Adipose tissue (tissue), 3 donors: ENCODE measurements around the gene FRMD4A. TPM values are rescaled to one million over a fixed set of nuclear protein-coding genes. Genes with fewer than 3 reads are reported as not detected.
"Not testable (repeated sequence)": the region's sequence is repeated elsewhere in the genome, so short reads cannot be mapped to it uniquely, and the experiment has no call there.

Source experiments
- H3K27ac ChIP-seq: one replicate; pipeline ENCODE4 v1.5.1; 2013; ENCODE audit warnings: low read depth, low read length
- WGBS, 3 donors: extraction: QIAGEN DNeasy Blood & Tissue Kit; methylation state at CpG; one replicate each; pipeline ENCODE4 v1.1.7; 2013; 5-methylcytosine and 5-hydroxymethylcytosine counted together
- polyA plus RNA-seq, 3 donors: library from polyadenylated mRNA; stranded (reverse); fragments of 200-250 nt; gene quantifications; one replicate each; pipeline ENCODE4 v1.2.3, GENCODE V29; 2013
- donor health status: healthy with polysubstance abuse.
- donor health status: Bipolar disorder and iron deficiency.
- donor health status: healthy.

The FRMD4A gene
- polyA plus RNA-seq, 3 donors: 16.6 to 83.5 (median 22.2) TPM

DNA sequence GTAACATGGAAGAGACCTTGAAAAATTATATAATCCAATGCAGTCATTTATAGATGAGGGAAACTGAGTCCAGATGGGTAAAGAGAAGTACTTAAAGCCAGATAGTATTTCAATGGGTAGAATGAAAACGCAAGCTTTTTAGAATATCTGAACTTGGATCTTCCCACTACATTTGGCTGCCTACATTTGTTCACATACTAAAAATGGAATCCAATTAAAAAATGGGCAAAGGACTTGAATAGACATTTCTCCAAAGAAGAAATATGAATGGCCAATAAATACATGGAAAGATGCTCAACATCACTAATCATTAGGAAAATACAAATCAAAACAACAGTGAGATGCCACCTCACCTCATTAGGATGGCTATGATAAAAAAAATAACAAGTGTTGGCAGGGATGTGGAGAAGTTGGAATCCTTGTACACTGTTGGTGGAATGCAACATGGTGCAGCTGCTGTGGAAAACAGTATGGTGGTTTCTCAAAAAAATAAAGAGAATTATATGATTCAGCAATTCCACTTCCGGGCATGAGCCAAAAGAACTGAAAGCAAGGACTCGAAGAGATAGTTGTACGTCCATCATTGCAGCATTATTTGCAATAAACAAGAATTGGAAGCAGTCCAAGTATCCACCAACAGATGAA is 188.0 kb downstream of the FRMD4A start:
- WGBS, 3 donors: 76 to 91% (median 78%) methylated on average over 4 of the region's 4 CpGs

DNA sequence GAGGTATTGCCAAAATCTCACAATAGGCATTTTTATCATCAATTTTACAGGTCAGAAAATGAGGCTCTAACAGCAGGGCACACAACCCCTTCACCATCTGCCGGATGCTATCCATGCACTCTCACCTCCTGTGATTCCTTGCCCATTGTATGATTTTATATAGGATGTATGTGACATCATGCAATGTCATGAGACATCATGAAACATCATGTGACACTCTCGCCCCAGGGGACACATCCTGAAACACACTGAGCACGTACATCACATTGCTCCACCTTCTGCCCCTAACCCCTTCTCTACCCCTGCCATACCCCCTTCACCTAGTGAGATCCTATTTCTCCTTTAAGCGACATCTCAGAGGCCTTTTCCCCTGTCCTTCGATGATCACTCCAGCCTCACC is 189.4 kb downstream of the FRMD4A start:
- 82 to 93% (median 89%) methylated on average over 5 of the region's 5 CpGs for WGBS, 3 donors
- H3K27ac ChIP-seq: no peak overlapping the region

More for the DNA sequence above, 188.0 kb downstream of the FRMD4A start:
- H3K27ac ChIP-seq: no peak overlapping the region

DNA sequence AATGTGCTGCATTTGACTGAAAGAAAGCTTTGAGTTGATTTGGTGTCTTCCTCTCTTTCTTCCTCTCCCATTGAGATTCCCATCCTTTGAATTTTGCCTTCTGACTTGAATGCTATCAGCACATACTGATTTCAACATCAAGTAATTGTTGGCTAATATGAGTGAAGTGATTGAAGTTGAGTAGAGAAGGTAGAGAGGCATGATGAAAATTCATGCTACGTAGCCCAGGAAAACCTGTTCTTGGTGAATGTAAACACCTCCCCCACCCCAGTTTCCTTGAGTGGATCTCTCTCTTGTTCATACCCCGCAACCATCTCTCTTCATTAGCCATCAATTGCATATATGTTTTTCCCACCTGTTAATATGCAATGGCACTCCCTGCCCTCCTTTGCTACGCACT is 193.3 kb downstream of the FRMD4A start:
- WGBS, 3 donors: 71 to 92% (median 84%) methylated on average over 3 of the region's 3 CpGs
- H3K27ac ChIP-seq: no peak overlapping the region

DNA sequence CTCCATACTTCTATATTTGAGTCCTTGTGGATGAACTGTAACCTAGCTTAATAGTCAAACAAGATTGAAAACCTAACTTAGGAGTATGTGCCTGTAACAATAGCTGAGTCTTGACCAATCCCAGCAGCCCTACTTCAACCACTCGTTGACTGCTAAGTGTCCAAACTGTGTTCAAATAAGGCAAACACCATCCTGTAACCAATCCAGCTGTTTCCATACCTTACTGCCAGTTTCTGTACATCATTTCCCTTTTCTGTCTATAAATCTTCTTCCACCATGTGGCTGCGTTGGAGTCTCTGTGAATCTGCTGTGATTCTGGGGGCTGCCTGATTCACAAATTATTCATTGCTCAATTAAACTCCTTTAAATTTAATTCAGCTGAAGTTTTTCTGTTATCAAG is 195.5 kb downstream of the FRMD4A start:
- WGBS, 3 donors: 31 to 65% (median 42%) methylated on average over 2 of the region's 2 CpGs

DNA sequence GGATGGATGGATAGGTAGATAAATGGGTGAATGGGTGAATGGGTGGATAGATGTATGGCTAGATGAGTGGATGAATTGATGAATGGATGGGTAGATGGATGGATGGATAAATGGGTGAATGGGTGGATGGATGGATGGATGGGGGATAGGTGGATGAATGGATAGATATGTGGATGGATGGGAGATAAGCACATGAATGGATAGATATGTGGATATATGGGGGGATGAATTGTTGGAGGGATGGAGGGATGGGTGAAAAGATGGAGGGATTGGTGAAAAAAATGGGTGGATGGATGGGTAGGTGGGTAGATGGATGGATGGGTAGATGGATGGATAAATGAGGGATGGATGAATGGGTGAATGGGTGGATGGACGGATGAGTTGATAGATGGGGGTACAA is 196.4 kb downstream of the FRMD4A start:
- H3K27ac ChIP-seq: no peak overlapping the region
- 76 to 94% (median 92%) methylated on average over 1 of the region's 1 CpG for WGBS, 3 donors

More for the DNA sequence above, 195.5 kb downstream of the FRMD4A start:
- H3K27ac ChIP-seq: not testable (repeated sequence)

DNA sequence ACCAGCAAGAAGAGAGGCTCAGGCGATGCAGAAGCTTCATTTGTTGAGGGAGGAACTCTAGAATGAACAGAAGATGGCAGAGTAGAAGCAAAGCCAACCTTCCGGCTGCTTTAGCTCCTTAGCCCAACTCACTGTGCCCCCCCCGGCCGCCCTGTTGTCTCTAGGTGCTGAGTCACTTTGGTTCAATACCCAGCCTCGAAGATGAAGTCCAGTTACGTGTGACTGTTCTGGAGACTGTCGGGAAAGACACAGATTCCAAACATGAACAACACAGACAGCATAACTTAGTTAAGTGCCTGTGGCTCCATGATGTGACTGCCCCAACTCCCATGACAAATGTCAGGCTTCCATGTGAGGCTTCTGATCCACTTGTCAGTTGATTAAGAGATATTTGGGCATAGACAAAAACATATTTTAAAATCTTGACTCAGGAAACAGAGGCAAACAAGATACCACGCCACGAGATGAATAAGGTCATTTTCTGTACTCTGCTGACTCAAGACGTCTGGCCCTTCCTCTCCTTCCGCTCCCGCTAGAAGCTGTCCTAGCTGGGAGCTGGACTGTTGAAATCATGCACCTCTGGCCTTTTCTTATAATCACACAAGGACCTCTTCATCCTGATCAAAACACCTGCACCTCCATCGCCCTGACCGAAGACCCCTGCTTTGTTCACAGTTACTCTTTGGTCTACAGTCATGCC is 199.3 kb downstream of the FRMD4A start:
- no peak overlapping the region for H3K27ac ChIP-seq
- WGBS, 3 donors: 84 to 91% (median 88%) methylated on average over 14 of the region's 14 CpGs

DNA sequence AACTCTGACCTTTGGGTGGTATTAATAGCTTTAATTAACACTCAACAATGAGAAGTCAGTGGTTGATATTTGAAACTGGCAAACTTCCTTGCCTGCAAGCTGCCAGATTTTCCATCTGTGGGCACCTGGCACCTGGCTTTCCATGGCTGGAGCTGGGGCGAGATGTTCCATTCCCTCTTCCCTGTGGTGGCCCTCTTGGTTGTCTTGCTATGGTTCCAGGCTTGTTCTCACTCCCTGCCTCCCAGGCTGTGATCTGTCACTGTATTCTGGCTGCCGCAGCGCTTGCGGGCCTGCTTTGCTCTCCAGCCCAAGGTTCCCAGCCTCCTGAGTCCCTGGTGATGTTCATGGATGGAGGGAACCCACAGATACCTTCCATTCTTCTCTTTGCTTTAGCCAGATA is 201.0 kb downstream of the FRMD4A start:
- H3K27ac ChIP-seq: no peak overlapping the region
- 82 to 93% (median 85%) methylated on average over 4 of the region's 4 CpGs for WGBS, 3 donors

DNA sequence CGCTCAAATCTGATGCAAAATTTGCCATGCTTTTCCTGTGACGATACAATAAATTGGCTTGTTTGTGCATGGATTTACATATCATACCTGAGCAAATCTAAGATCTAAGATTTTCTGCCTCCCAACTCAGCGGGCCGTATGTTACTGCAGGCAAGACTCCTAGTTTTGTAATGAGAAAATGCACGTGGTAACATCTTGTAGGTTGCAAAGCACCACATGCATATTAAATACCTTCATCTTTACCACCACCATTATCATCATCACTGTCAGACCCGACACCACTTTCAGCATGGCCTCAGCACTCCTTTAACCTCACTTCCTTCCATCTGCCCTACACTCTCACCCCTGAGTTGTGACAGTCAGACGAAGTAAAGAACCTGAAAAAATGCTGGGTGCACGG is 202.2 kb downstream of the FRMD4A start:
- WGBS, 3 donors: 79 to 93% (median 89%) methylated on average over 8 of the region's 8 CpGs

DNA sequence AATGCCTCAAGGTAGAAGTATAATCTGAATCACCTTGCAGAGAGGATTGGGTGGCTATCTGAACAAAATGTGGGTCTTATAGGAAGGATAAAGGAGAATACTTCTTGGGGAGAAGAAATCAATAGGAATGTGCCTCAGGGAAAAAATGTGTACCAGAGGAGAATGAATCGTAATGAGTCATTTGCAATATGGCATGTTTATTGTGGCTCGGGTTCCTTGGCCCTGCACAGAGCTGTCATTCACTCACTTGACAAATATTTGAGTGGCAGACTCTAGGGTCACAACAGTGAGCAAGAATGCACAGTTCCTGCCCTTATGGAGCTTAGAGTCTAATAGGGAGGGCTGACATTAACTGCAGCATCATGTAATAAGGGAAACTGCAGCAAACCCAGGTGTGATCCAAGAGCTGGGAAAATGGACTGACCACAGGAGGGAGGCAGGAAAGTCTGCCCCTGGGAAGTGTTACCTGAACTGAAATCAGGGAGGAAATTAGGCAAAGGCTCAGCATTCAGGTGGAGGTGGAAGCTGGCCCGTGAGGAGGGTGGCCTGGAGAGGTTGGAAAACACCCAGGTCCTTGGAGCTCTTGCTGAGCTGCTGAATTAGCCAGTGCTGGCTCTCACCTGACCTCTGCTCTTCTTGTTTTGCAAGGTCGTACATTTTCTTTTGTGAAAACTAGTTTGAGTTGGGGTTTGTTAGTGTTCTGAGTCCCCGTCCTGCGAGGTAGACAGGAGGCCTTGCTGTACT is 203.9 kb downstream of the FRMD4A start:
- H3K27ac ChIP-seq: no peak overlapping the region

More for the DNA sequence above, 202.2 kb downstream of the FRMD4A start:
- H3K27ac ChIP-seq: no peak overlapping the region

DNA sequence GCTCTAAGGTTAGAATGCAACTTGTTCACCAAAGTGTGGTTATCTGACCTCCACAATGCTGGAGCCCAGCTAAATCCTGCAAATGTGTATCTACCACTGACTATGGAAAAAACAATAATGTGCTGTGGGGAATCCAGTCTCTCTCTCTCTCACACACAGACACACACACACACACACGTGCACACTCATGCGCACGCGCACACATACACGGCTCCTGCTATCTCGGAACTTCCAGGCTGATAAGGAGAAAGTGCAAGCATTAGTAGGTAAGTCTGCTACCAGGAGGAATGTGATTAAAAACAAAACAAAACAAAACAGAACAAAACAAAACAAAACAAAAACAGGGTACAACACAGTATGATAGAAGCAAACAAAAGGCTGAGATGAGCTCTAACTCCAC is 205.2 kb downstream of the FRMD4A start:
- WGBS, 3 donors: 67 to 91% (median 88%) methylated on average over 6 of the region's 6 CpGs
- H3K27ac ChIP-seq: no peak overlapping the region

More for the DNA sequence above, 203.9 kb downstream of the FRMD4A start:
- WGBS, 3 donors: 85 to 91% (median 86%) methylated on average over 6 of the region's 6 CpGs

DNA sequence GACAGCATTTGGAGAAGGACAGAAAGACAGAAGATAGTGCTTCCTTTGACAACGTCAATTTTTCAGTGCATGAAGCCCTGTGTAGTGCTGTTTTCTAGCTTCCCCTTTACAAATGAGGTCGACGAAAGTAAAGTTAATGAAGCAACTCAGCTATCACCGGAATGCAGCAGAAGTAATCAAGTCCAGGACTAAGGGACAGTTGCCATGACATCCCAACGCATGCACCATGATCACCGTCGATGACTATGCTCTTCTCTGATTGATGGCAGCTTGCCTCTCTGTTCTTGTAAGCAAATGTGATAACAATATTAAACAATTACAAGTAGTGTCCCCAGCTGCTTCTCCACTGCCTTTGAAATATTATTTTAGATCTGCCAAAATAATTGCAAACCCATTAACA is 205.8 kb downstream of the FRMD4A start:
- 64 to 78% (median 70%) methylated on average over 7 of the region's 7 CpGs for WGBS, 3 donors
- H3K27ac ChIP-seq: no peak overlapping the region

DNA sequence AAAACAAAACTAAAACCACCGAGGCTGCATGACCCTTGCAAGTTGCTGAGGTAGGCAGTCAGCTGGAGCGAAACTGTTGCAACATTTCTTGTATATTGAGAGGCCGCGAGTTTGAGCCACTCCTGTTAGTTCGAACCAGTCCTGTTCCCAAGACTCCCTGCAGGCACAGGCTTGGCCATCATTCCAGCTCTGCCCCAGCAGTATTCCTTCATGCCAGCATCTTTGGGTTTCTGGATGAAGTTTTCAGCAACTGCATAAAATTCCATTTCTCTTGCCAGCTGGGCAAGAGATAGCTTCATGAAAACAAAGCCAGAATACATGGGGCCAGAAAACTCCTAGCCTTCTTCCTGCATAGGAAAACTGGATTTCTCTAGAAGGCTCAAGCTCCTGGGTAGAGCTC is 207.6 kb downstream of the FRMD4A start:
- no peak overlapping the region for H3K27ac ChIP-seq
- WGBS, 3 donors: 80 to 88% (median 80%) methylated on average over 5 of the region's 5 CpGs

DNA sequence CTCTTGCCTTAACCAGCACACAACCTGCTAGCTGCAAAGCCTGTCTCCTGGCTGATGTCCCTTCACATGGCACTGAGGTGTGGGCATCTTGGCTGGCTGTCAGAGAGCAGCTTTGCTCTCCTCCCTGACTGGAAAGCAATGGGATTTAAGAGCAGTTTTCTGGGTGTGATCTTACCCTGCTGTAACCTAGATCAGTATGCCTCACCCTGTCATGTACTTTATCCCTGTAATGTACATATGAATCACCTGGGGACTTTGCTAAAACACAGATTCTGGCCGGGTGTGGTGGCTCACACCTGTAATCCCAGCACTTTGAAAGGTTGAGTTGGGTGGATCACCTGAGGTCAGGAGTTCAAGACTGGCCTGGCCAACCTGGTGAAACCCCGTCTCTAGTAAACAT is 209.9 kb downstream of the FRMD4A start:
- H3K27ac ChIP-seq: no peak overlapping the region
- 86 to 92% (median 89%) methylated on average over 2 of the region's 2 CpGs for WGBS, 3 donors

DNA sequence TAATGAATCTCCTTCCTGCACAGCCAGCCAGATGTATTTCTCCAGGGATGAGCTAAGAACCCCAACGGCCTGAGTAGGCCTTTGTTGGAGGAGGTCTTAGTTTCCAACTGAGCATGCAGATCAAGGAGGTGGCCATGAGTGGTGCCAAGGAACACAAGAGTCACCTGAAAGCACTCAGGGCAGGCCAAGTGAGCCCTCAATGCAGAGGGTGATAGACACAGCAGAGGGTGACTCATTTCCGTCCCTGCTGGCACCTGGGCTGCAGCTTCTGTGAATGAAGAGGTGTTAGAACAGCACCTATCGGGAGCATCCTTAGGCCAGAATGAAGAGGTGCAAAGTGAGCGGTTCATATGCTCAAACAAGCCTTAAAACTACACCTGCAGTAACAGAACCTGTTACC is 211.8 kb downstream of the FRMD4A start:
- H3K27ac ChIP-seq: no peak overlapping the region
- WGBS, 3 donors: 84 to 88% (median 86%) methylated on average over 4 of the region's 4 CpGs

DNA sequence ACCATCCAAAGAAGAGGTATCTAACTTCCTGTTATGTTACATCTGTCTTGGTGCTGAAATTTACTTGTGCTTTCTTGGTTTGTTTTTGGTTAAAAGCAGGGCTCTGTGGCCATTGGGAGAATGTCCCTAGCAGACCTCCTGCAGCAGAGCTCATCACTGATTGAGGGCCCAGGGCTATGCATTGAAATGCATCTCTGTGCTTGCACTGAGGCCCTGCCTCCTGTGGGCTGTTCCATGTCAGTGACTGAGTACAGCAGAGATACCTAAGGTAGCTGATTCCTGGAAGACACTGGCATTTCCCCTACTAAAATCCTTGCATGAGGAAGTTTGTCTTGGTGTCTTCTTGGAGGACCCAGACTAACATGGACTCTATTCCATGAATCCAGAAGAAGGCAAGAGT is 213.9 kb downstream of the FRMD4A start:
- no peak overlapping the region for H3K27ac ChIP-seq

DNA sequence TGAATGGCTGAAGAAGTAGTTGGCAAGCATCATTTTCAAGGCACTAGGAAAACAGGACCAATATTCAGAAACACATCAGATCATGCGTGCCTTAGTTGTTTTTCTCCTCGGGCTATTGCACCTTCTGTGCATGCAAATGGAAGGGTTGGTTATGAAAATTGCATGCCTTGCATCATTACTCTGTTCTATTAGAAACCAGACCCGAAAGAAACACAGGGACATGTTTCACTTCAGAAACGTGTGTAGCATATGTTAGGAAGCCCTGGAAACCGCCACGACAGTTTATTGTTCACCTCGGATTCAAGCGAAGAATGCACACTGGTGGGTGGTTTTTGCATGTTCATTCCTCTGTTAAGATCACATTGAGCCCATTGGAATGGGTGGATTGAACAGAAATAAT is 214.7 kb downstream of the FRMD4A start:
- H3K27ac ChIP-seq: no peak overlapping the region
- WGBS, 3 donors: 90 to 93% (median 93%) methylated on average over 8 of the region's 8 CpGs

DNA sequence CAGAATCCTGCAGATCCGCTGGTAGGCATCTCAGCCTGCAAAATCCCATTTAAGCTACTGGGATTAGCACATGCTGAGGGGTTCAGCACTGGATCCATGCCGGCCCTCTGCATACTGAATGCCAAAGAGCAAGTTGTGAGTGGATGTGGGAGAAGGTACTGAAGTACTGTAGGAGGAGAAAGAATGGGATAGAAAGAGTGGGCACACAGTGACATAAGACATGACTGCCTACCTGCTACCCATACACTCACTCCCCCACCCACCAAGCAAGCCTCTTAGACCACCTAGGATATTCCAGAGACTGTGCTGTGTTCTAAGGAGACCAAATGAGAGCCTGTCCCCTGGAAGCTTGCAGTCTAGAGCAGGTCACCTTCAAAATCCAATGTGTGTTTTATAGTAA is 215.9 kb downstream of the FRMD4A start:
- WGBS, 3 donors: 90 to 93% (median 93%) methylated on average over 2 of the region's 2 CpGs
- H3K27ac ChIP-seq: no peak overlapping the region

DNA sequence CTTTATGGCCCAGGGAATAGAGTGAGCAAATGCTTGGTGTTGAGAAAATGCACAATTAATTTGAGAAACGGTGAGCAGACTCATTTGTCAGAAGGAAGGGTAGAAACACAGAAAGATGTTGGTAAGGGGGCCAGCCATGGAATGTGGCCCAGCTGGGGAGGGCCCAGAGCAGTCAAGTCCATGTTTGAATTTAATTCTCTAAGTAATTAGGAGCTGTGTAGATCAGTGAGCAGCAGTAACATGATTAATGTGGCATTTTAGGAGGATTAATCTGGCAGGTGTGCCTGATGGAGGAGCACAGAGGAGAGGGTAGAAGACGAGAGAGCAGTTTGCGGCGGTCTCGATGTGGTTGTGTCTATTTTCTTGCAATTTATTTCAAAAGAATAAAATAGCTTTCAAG is 218.7 kb downstream of the FRMD4A start:
- no peak overlapping the region for H3K27ac ChIP-seq
- 83 to 87% (median 84%) methylated on average over 5 of the region's 5 CpGs for WGBS, 3 donors

DNA sequence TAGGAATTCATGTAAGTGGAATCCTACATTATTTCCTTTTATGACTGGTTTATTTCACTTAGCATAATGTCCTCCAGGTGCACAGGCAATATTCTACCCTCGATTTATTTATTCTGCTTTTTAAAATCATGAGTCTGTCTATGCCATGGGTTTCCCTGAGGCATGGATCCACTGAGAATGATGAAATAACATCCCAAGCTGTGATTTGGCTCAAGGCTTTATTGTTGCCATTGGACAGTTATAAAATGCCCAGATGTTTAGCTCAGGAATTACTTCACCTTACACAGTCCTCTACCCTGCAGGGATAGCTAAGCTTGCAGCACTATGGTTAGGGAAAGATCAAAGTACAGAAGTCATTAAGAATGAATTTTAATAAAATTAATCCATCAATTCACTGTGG is 219.5 kb downstream of the FRMD4A start:
- no peak overlapping the region for H3K27ac ChIP-seq
- 81 to 87% (median 85%) methylated on average over 1 of the region's 1 CpG for WGBS, 3 donors
